HG03469 (cell line): ENCODE results near the gene H3-3A.
A peak's percentile ranks its signal among the peaks of the same experiment; 100 is the strongest.

ENCODE experiments used
- ATAC-seq: cut with Tn5 transposase; IDR thresholded peaks from one replicate; pipeline ENCODE4 v1.9.1; 2021; ENCODE audit warnings: mild to moderate bottlenecking, moderate library complexity, moderate number of reproducible peaks; ENCODE audit not compliant: unreplicated experiment

The H3-3A gene

GRCh38 chr1:226110249-226111097 lies 48.0 kb downstream of the H3-3A start:
- peak; percentile 68 for ATAC-seq

GRCh38 chr1:226111098-226111882 lies 48.8 kb downstream of the H3-3A start:
- ATAC-seq = no peak

GRCh38 chr1:226111883-226112261 lies 49.4 kb downstream of the H3-3A start:
- ATAC-seq = no peak

- ATAC-seq = no peak
Measured at GRCh38 chr1:226112626-226113025, 50.1 kb downstream of the H3-3A start.

- ATAC-seq = no peak
Measured at GRCh38 chr1:226116673-226117072, 54.2 kb downstream of the H3-3A start.

- no peak for ATAC-seq
Measured at GRCh38 chr1:226117330-226117729, 54.8 kb downstream of the H3-3A start.

GRCh38 chr1:226118357-226118756 lies 55.8 kb downstream of the H3-3A start:
- no peak for ATAC-seq

GRCh38 chr1:226119169-226119568 lies 56.7 kb downstream of the H3-3A start:
- no peak for ATAC-seq

GRCh38 chr1:226120398-226120797 lies 57.9 kb downstream of the H3-3A start:
- ATAC-seq = no peak

GRCh38 chr1:226121049-226121586 lies 58.6 kb downstream of the H3-3A start:
- no peak for ATAC-seq
